SH-SY5Y (cell line): ENCODE measurements around the gene IBA57.

Experiments used
- GATA2 ChIP-seq: IDR thresholded peaks from 2 replicates; pipeline ENCODE4 v1.6.1; 2011; ENCODE audit warnings: mild to moderate bottlenecking, low read depth, low read length
- GATA3 ChIP-seq: IDR thresholded peaks from 2 replicates; pipeline ENCODE4 v1.6.1; 2011; ENCODE audit warnings: low read depth, mild to moderate bottlenecking, low read length, moderate library complexity

IBA57 gene

GRCh38 chr1:228148935-228149405, 16.6 kb upstream of the IBA57 start:
- TF ChIP-seq GATA3: no peak
- TF ChIP-seq GATA2: no peak

DNA sequence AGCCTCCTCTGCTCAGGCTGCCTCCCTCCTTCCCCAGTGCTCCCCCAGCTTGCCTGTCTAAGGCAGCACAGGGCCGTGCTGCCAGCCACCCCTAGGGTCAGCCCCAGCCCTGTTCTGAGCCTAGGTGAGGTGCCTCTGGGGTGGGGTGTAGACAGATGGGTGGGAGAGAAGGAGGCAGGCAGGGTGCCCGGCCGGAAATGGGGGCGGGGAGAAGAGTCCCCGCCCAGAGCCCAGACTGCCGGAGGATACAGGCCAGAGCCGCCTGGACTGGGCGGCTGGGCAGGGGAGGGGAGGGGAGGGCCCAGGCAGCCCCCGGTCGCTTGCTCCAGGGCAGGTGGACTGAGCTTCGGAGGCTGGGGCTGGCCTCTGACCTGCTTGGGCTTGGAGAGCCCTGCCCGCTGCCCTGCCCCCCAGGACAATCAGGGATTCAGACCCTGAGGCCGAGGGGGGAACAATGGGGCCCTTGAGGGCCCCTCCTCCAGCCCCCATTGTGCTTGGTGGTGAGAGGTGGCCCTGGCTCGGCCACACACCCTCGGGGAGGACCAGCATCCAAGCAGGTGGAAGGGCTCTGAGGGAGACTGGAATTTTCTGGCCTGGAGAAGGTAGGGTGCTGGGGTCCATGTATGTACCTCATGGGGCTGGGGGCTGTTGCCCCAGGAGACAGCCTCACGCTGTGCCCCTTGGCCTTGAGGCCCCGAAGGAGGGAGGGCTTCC, 16.0 kb upstream of the IBA57 start, which contains the start of gene GJC2:
TSS of gene GJC2 (plus strand) at position 525 of the 714 bp plus-strand sequence. CDS start 7,829 bp downstream, outside the sequence.
- TF ChIP-seq GATA3: no peak
- no peak for TF ChIP-seq GATA2

DNA sequence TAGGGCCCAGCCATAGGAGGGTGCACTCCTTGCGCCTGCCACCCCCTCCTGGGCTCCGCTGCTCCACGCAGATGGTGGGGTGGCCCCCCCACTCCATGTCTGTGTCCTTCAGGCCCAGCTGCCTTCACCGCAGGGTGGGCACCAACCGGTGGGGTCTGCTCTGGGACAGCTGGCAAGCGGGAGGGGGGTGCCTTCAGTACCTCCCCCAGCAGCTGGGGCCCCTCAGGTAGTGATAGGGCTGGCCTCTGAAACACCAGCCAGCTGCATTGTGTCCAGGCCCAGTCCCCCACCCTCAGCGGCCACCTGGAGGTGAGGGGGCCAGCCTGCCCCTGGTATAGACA, 15.5 kb upstream of the IBA57 start:
- no peak for TF ChIP-seq GATA2
- no peak for TF ChIP-seq GATA3

GRCh38 chr1:228150461-228151179, 15.0 kb upstream of the IBA57 start:
- TF ChIP-seq GATA2: no peak
- TF ChIP-seq GATA3: no peak

GRCh38 chr1:228151180-228151925, 14.3 kb upstream of the IBA57 start:
- TF ChIP-seq GATA3: no peak
- no peak for TF ChIP-seq GATA2

DNA sequence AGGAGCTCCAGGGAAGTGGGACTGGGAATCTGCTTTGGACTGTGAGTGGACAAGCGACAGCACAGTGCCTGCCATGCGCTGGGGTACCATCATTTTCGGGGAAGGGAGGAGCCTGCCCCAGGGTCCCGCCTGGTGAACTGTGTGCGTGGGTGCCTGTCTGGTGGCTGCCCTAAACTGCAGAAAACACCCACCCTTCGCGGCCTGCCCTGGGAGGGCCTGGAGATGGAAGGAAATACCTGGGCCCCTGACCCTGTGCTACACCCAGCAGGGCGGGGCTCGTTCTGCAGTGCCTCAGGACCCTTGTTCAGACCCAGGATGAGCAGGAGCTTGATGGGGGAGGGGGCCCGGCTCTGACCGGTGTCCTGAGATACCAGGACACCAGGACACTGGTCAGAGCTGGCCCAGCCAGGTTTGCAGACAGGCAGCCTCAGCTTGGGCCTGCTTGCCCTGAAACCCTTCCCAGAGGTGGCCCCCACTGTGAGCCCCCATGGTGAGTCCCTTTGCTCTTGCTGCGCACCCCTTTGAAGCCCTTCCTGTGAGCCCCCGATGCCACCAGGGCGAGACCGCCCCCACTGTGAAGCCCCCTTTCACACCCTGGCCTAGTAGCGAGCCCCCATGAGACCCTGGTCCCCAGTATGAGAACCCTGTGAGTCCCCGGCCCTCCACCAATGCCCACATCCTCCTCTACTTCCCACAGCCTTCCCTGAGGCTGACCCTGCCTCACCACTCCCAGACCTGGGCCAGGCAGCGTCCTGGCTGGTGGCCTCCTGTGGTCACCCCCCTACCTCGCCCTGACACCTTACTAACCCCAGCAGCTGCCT, 13.3 kb upstream of the IBA57 start:
- TF ChIP-seq GATA3 (no peak), GATA2 (no peak)

DNA sequence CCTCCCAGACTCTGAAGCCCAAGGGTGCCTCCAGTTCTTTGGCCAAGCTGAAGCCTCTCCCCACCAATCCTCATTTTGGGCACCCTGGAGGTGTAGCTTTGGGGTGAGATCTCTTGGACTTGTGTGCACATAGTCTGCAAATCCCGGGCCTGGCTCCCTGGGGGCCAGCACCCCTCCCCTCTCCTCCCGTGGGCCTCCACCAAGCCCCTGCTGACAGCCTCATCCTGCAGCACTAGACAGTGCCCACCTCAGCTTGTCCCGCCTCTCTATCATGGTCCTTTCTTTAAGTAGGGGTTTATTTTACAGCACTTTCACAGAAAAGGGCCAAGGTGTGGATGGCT, 12.7 kb upstream of the IBA57 start:
- TF ChIP-seq GATA2: no peak
- no peak for TF ChIP-seq GATA3

GRCh38 chr1:228154021-228154669, 11.5 kb upstream of the IBA57 start:
- no peak for TF ChIP-seq GATA2
- no peak for TF ChIP-seq GATA3

DNA sequence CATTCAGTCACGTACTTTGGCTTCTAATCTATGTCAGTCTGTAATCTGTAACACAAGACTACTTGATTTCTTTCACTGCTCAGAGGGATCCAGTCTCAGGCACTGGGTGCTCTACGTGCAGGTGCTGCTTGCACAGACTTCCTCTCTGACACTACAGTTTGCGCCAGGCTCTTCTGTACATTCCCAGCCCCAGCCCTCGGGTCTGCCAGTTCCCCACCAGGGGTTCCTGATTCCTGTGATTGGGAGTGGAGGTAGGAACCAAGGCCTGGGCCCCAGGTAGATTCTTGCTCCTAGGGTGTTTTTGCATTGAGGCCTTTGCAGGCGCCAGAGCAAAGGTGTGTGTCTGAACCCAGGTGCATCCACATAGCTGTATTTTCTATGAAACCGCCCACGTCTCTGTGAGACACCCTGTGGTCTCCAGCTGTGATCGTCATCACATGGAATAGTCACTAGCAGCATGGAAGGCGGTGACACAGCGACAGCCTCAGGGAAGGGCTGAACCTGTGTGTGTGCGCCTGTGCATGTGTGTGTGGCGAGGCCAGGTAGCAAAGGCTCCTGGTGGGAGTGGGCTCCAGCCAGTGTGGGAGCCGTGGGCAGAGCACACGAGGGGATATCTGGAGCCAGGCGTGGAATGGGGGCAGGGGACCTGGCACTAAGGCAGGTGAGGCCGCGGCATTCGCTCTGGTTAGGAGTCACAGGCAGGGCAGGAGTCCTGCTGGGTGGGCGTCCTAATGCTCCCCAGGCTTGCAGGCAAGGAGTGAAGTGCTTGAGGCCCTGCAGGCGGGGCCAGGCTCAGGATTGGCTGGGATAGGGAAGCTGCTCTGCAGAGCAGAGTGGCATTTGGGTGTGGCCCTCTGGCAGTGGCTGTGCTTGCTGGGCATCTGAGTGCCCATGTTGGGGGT, 10.7 kb upstream of the IBA57 start:
- no peak for TF ChIP-seq GATA2
- no peak for TF ChIP-seq GATA3

GRCh38 chr1:228155596-228156514, 9.7 kb upstream of the IBA57 start:
- TF ChIP-seq GATA3: no peak
- no peak for TF ChIP-seq GATA2

- TF ChIP-seq GATA2: no peak
- no peak for TF ChIP-seq GATA3
These were observed 9.1 kb upstream of the IBA57 start for GRCh38 chr1:228156515-228156881.
